ENCODE data around the gene PSMD3. TPM values are rescaled to one million over a fixed set of nuclear protein-coding genes. Genes with fewer than 3 reads are reported as not detected.

PSMD3 gene
- polyA plus RNA-seq, 4 donors, result 87.3 to 122 (median 107) TPM

- DNase-seq (ENCODE audit: low read depth in 4 of 4, low spot score in 3 of 4), result no peak
Measured at GRCh38 chr17:40019140-40019991, 38.8 kb downstream of the PSMD3 start.

DNA sequence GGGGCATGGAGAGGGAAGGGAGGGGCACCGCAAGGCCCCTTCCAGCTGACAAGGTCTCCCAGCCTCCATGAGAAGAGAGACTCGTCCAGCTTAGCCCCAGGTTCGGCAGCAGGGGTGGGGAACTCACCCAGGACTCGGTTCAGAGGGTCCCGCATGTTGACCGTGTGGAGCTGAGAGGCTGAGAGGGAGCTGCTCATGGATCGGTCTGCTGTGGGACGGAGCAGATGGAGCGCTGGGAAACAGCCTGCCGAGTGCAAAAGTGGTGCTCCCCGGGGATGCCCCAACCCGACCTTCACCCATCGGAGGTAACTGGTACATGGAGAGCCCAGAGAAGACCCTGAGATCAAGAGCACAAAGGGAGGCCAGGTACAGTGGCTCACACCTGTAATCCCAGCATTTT is 39.5 kb downstream of the PSMD3 start:
- no peak for DNase-seq (ENCODE audit: low read depth in 4 of 4, low spot score in 3 of 4)

DNA sequence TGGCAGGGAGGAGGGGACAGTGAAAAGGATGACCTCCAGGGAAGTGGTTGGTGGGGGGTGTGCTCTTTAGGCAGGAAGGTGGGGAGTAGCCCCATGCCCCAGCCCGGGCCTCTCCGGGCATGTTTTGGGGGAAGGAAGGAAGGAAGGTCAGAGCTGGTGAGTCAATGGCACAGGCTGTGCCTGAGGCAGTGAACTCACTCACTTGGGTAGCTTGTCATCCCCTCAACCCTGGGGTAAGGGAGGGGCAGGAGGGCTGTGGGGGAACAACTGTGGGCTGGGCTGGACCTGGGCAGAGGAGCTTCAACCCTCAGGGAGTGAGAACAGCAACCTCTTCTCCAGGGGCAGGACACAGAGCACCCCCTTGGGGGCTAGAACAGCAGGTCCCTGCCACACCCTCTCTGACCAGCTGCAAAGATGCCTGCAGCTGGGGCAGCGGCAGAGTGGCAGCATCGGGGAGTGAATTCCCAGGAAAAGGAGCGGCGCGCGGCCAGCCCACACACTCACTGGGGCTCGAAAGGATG is 40.9 kb downstream of the PSMD3 start:
- no peak for DNase-seq (ENCODE audit: low read depth in 4 of 4, low spot score in 3 of 4)

- DNase-seq (ENCODE audit: low read depth in 4 of 4, low spot score in 3 of 4), result no peak
Measured at GRCh38 chr17:40022497-40022896, 41.9 kb downstream of the PSMD3 start.

DNA sequence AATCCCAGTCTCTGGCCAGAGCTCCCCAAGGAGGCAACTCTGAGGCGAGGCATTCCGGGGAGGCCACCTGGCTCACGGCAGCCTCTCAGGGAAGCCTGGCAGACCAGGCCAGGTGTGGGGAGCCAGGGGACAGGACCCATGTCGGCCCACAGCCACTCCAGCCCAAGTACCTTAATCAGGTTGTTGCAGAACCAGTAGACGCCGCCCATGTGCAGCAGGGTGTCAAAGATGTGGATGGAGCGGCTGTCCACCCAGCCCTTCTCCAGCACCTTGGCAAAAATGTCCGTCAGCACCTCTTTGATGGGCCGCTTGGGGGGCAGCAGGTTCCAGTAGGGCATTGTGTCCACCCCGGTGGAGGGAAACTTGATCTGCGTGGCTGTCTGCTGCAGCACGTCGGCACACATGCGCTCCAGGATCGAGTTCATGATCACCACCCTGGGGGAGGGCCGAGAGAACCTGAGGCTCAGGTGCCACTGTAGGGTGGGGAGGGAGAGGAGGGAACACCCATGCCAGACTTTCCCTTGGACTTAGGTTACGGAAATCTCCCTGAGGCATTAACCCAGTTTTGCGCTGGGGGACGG is 42.4 kb downstream of the PSMD3 start:
- DNase-seq (ENCODE audit: low read depth in 4 of 4, low spot score in 3 of 4), result no peak

DNA sequence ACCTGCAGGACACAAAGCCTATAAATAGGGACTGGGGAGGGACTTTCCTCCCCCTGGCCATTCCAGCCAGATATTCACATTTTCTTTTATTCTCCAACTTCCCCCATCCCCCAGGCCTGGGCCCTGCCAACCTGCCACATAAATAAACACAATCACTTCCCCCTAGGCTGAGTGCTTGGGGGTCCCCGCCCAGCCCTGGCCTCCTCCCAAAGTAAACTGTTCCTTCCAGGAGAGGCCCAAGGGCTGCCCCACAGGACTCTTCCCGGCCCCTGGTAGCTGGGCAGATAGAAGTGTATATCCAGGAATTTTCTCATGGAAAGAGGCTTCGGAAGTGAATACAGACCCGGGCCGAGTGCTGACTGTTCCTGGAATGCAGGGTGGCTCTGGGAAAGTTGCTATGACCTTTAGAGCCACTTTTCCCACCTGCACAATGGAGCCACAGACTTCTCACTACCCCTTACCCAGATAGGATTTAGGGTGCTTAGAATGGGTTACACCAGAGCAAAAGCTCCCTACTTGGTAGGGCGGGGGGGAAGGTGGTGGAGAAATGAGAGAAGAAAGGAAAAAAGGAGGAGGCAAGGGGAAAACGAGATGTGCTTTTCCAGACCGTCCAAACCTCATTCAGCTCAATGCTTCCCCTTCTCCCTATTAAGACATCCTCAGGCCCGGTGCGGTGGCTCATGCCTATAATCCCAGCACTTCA is 43.1 kb downstream of the PSMD3 start:
- DNase-seq (ENCODE audit: low read depth in 4 of 4, low spot score in 3 of 4), result no peak

GRCh38 chr17:40024901-40025300 is 44.3 kb downstream of the PSMD3 start:
- no peak for DNase-seq (ENCODE audit: low read depth in 4 of 4, low spot score in 3 of 4)

GRCh38 chr17:40025559-40025958 is 45.0 kb downstream of the PSMD3 start:
- DNase-seq (ENCODE audit: low read depth in 4 of 4, low spot score in 3 of 4), result no peak

GRCh38 chr17:40025991-40026815 is 45.6 kb downstream of the PSMD3 start:
- DNase-seq (ENCODE audit: low read depth in 4 of 4, low spot score in 3 of 4), result no peak

DNA sequence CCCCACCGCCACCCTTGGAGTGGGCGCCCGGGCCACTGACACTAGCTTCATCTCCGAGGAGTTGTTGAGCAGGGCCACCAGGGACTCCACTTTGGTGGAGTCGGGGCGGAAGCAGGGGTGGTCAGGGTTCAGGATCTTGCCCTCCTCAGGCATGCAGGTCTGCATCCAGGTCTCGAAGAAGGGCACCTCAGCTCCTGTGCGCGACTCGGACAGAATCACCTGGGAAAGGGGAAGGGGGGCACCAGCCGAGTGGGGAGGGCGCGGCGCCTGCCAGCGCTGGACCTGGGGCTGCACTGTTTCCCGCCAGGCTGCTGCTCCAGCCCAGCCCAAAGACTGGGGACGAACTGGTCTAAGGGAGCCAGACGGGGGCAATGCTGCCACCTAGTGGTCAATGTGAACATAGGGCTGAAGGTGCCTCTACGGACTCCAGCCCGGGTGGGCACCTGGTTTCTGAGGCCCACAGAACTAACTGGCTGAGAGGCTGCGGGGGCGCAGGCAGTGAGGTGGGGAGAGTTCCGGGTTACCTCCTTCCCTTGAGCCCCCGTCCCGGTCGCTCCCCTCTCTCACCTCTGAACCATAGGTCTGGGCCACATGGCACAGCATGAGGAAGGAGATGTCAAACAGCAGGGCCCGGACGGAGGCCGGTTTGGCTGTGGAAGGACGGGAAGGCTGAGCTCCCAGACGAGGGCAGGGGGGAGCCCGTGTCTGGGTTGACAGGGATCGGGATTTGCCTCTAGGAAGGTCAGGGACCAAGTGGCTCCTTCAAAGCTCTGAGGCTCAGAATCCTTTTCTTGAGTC is 46.4 kb downstream of the PSMD3 start:
- DNase-seq (ENCODE audit: low read depth in 4 of 4, low spot score in 3 of 4), result peak in 3 of 4 donors; percentile 45 to 59 (median 51)

- DNase-seq (ENCODE audit: low read depth in 4 of 4, low spot score in 3 of 4), result no peak
Measured at GRCh38 chr17:40027614-40028012, 47.0 kb downstream of the PSMD3 start.

DNA sequence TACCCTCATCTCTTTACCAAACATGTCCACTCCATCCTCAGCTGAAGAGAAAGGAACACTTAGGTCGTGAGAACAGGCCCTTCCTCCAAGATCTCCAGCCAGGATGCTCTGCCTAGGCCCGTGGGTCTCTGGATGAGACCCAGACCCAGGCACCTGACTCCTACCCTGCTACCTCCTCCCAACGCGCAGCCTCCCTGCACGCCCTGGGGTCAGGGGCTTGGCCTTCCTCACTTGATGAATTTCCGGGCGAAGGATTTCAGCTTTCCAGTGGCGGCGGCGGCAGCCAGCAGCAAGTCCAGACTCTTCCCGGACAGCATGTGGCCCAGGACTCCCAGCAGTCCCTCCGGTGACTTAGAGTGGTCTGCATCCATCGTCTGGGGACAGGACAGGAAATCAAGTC is 48.0 kb downstream of the PSMD3 start:
- DNase-seq (ENCODE audit: low read depth in 4 of 4, low spot score in 3 of 4), result no peak

DNA sequence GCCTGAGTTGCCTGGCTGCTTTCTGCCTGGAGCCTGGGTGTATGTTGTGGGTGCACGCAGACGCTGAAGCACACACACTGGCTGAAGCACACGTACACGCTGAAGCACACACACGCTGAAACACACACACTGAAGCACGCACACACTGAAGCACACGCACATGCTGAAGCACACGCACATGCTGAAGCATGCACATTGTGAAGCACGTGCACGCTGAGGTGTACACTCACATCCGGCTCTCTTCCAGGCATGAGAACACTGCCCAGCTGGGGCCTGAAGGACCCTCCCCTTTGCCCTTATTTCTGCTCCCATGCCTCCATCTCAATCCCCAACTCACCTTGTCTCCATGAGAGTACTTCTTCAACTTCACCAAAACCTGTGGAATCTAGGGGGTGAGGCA is 51.1 kb downstream of the PSMD3 start:
- DNase-seq (ENCODE audit: low read depth in 4 of 4, low spot score in 3 of 4), result no peak

DNA sequence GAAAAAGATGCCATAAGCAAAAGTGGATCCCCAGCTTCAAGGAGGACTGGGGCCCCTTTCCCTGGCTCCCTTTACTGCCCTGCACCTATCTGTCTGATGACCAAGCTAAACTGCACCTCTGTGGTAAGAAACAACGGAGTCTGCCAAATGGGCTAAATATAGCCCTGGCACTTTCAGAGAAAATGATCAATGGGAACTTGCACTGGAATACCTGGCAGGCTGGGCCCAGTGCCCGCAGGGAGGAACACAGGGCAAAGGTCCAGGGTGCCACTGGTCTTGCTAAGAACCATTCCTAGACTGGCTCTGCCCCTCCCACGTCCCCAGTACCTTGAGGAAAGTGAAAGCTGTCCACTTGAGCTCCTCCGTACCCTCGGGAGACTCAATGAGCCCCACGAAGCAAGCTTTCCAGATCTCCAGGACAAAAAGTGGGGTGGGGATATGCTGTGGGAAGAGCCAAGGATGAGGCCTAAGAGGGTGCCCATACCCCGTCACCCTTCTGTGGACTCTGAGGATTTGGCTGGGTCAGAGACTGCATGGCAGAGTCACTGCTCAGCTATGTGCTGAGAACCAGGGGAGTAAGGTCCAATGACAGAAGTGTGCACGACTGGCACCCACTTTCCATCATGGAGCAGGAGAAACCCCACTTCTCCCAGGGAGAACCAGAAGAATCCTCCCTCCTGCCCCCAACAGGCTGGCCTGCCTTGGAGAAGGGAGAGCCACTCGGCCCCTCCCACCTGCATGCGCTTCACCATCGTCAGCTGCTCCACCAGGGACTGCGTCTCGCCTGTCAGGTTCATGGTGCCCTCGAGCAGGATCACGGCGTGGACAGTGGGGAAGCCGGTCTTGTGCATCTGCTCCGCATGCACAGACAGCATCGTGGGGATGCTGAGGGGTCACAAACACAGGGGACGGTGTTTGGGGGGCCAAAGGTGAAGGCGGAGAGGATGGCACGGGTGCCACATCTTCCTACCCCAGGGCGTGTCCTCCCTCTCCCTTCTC is 52.0 kb downstream of the PSMD3 start:
- no peak for DNase-seq (ENCODE audit: low read depth in 4 of 4, low spot score in 3 of 4)

DNA sequence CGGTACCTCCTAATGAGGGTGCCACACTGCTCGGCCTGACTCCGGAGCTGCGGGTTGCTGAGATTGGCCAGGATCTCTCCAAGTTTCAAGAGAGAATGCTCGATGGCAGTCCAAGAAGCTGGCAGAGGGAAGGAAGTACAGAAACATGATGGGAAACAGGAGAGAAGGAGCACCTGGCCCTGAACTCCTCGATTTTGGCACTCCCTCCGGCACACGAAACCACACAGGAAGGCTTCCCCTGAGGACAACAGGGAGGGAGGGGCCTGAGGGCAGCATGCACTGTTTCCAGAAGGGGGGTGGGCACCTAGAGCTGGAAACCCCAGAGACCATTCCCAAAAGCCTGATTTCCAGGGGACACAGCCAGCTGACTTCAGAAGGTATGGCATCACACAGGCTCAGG is 52.7 kb downstream of the PSMD3 start:
- no peak for DNase-seq (ENCODE audit: low read depth in 4 of 4, low spot score in 3 of 4)

GRCh38 chr17:40034426-40035161 is 54.0 kb downstream of the PSMD3 start:
- DNase-seq (ENCODE audit: low read depth in 4 of 4, low spot score in 3 of 4), result no peak

GRCh38 chr17:40035162-40035559 is 54.6 kb downstream of the PSMD3 start:
- no peak for DNase-seq (ENCODE audit: low read depth in 4 of 4, low spot score in 3 of 4)
